Colonic mucosa (tissue), 4 donors: ENCODE data around the gene SND1. TPM values are rescaled to one million over a fixed set of nuclear protein-coding genes. Genes with fewer than 3 reads are reported as not detected.

Source experiments
- DNase-seq: peaks from one replicate; pipeline ENCODE4 v3.0.0-alpha.2; 2020
- H3K27ac ChIP-seq: fragments of 200-600 bp; one replicate; pipeline ENCODE4 v1.8.0; 2021
- H3K27me3 ChIP-seq: fragments of 200-600 bp; one replicate; pipeline ENCODE4 v1.8.0; 2021
- H3K36me3 ChIP-seq: fragments of 200-600 bp; one replicate; pipeline ENCODE4 v1.8.0; 2021
- H3K4me1 ChIP-seq: fragments of 200-600 bp; one replicate; pipeline ENCODE4 v1.8.0; 2021; ENCODE audit warnings: mild to moderate bottlenecking
- H3K4me3 ChIP-seq: fragments of 200-600 bp; one replicate; pipeline ENCODE4 v1.8.0; 2021
- H3K9ac ChIP-seq, 2 donors: one replicate each; pipeline ENCODE4 v1.7.0; 2013; ENCODE audit warnings: control low read depth in 2 of 2, low read depth in 2 of 2, low read length in 2 of 2
- H3K9me3 ChIP-seq: fragments of 200-600 bp; one replicate; pipeline ENCODE4 v1.8.0; 2021
- CTCF ChIP-seq: fragments of 200-600 bp; IDR thresholded peaks from one replicate; pipeline ENCODE4 v1.8.0; 2022; ENCODE audit warnings: antibody characterized with exemption, mild to moderate bottlenecking
- intact Hi-C: fragments of 100-400 bp; cut with DNase I; formaldehyde crosslinking; loops from one replicate; pipeline ENCODE4 v1.14.1; 2022
- total RNA-seq, 2 donors: library from RNA; stranded (reverse); fragmentation: NEBNext Ultra II Directional in 1 of 2; extraction: Animal tissue kit (Norgen Biotek cat#: 25700) in 1 of 2; gene quantifications; one replicate each; pipeline ENCODE4 v1.2.1, GENCODE V29; 2021
- donor health status: healthy.
- donor health status: DM: no; HTN: no; CAD: no.
- donor health status: DM: no; HTN: no; CAD: no.

Gene SND1
- total RNA-seq, 2 donors from 2014 or later = 134 to 163 TPM

- intact Hi-C loops = no loop called here
- Histone ChIP-seq H3K4me1 (no peaks in the 10 kb centered on the region), H3K27ac (no peak overlapping the region), H3K36me3 (no peaks in the 10 kb centered on the region), H3K27me3 (no peaks in the 10 kb centered on the region), H3K9ac (no peak overlapping the region), H3K4me3 (no peak overlapping the region), H3K9me3 (no peaks in the 10 kb centered on the region)
- no peak for TF ChIP-seq CTCF
- no peak for DNase-seq
Measured at GRCh38 chr7:127822822-127823508, 171.0 kb downstream of the SND1 start.

GRCh38 chr7:127824682-127825081, 172.7 kb downstream of the SND1 start:
- H3K27me3 ChIP-seq = no peaks in the 10 kb centered on the region
- no peak for TF ChIP-seq CTCF
- no peaks in the 10 kb centered on the region for H3K36me3 ChIP-seq
- no peak overlapping the region for H3K27ac ChIP-seq
- intact Hi-C loops = no loop called here
- H3K4me1 ChIP-seq = no peaks in the 10 kb centered on the region
- H3K9ac ChIP-seq = no peak overlapping the region
- no peak for DNase-seq
- H3K4me3 ChIP-seq = no peak overlapping the region
- H3K9me3 ChIP-seq = no peaks in the 10 kb centered on the region

DNA sequence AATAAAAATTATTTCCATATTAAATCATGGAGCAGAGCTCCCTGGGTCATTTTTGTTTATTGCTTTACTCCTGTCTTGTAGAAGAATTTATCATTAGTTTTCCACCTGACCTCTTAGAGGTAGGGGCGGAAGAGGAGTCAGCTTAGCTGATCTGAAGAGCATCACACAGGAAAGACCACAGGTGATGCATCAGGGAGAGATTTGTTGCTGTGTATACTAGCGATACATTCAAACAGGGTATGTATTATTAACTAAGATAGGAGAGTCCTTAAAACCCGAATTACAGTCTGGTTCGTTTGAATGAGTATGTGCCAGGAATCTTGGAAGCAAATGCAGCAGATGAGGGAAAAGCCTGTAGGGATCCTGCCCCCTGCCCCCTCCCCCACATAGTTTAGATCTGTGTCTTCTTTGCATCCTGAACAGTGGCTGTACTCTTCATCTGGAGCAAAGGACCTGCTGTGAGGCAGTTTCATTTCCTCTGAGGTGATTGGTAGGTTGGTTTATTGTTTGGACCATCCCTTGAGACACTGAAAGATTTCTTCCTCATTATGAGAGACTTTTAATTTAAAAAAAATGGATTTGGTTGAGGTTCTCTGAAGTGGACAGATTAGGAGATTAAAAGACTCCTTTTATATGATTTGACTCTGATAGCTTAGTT, 177.0 kb downstream of the SND1 start:
- no peak overlapping the region for H3K9ac ChIP-seq
- intact Hi-C loops = no loop called here
- H3K9me3 ChIP-seq = no peaks in the 10 kb centered on the region
- H3K4me1 ChIP-seq = no peaks in the 10 kb centered on the region
- no peak for TF ChIP-seq CTCF
- H3K27me3 ChIP-seq = no peaks in the 10 kb centered on the region
- no peak for DNase-seq
- H3K27ac ChIP-seq = no peak overlapping the region
- H3K4me3 ChIP-seq = no peak overlapping the region
- H3K36me3 ChIP-seq = no peaks in the 10 kb centered on the region

DNA sequence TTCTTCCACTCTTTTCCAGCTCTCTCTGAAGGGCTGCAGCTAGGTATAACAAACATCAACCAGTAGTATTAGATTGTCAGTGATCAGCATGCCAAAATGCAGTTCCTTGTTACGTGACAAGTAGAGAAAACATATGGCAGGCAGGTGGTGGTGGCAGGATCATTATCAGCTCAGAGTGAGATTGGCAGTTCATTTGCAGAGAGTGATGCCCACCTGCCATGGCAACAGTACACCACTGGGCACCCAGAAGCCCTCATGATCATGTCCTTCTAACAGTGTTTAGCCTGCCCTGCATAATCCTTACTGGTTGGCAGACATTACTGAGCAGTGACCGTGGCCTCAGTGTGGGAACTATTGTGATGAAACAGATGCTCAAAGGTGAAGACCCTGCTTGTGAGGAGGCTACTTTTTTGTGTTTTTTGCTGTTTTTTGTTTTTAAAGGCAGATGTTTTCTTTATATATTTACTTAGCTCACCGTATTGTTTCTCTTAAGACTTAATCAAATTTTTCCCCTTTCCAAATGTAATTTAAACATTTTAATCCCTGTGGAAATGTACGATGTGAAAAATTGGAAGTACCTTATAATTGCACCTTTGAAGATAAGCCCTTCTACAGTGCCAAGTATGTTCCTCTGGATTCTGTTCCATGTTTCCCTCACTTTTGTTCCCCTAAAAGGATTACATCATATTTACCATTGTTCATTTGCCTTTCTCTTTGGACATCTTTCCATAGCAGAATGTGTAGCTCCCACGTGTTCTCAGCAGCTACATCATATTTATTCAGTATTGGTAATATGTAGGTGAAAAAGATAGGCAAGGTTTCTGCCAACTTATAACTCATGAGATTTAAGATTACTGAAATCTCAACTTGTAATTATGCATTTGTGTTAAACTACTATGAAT, 179.6 kb downstream of the SND1 start:
- no peak overlapping the region for H3K4me3 ChIP-seq
- no peak for TF ChIP-seq CTCF
- H3K9me3 ChIP-seq = no peaks in the 10 kb centered on the region
- intact Hi-C loops = no loop called here
- H3K4me1 ChIP-seq = no peaks in the 10 kb centered on the region
- H3K27ac ChIP-seq = no peak overlapping the region
- H3K36me3 ChIP-seq = no peaks in the 10 kb centered on the region
- no peak for DNase-seq
- H3K27me3 ChIP-seq = no peaks in the 10 kb centered on the region
- H3K9ac ChIP-seq = no peak overlapping the region

GRCh38 chr7:127832592-127832991, 180.6 kb downstream of the SND1 start:
- Histone ChIP-seq H3K36me3 (no peaks in the 10 kb centered on the region), H3K27ac (no peak overlapping the region), H3K9ac (no peak overlapping the region), H3K4me3 (no peak overlapping the region), H3K9me3 (no peaks in the 10 kb centered on the region), H3K27me3 (no peaks in the 10 kb centered on the region), H3K4me1 (no peaks in the 10 kb centered on the region)
- no peak for TF ChIP-seq CTCF
- intact Hi-C loops = no loop called here
- DNase-seq = no peak
